ENCODE results near the gene UNKL.

The UNKL gene

GRCh38 chr16:1458977-1459341 is 44.5 kb upstream of the UNKL start:
- TF ChIP-seq POLR2AphosphoS5 (IDR thresholded peaks at IDR 0.05; ENCODE audit: low read depth, low read length) (no peak), FOXP2 (optimal IDR thresholded peaks at IDR 0.05; ENCODE audit: borderline replicate concordance, extremely low read depth, extremely low read length, insufficient read depth) (no peak), TAF1 (IDR thresholded peaks at IDR 0.05; ENCODE audit: borderline replicate concordance, insufficient read depth, low read length) (no peak), SIN3A (IDR thresholded peaks at IDR 0.05; ENCODE audit: borderline replicate concordance, insufficient read depth, low read length) (no peak)
- TF ChIP-seq, protein P1, sequence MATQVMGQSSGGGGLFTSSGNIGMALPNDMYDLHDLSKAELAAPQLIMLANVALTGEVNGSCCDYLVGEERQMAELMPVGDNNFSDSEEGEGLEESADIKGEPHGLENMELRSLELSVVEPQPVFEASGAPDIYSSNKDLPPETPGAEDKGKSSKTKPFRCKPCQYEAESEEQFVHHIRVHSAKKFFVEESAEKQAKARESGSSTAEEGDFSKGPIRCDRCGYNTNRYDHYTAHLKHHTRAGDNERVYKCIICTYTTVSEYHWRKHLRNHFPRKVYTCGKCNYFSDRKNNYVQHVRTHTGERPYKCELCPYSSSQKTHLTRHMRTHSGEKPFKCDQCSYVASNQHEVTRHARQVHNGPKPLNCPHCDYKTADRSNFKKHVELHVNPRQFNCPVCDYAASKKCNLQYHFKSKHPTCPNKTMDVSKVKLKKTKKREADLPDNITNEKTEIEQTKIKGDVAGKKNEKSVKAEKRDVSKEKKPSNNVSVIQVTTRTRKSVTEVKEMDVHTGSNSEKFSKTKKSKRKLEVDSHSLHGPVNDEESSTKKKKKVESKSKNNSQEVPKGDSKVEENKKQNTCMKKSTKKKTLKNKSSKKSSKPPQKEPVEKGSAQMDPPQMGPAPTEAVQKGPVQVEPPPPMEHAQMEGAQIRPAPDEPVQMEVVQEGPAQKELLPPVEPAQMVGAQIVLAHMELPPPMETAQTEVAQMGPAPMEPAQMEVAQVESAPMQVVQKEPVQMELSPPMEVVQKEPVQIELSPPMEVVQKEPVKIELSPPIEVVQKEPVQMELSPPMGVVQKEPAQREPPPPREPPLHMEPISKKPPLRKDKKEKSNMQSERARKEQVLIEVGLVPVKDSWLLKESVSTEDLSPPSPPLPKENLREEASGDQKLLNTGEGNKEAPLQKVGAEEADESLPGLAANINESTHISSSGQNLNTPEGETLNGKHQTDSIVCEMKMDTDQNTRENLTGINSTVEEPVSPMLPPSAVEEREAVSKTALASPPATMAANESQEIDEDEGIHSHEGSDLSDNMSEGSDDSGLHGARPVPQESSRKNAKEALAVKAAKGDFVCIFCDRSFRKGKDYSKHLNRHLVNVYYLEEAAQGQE (IDR thresholded peaks at IDR 0.05; ENCODE audit: insufficient read depth in 1 of 2, low read depth in 2 of 2, low read length in 2 of 2), result no peak

DNA sequence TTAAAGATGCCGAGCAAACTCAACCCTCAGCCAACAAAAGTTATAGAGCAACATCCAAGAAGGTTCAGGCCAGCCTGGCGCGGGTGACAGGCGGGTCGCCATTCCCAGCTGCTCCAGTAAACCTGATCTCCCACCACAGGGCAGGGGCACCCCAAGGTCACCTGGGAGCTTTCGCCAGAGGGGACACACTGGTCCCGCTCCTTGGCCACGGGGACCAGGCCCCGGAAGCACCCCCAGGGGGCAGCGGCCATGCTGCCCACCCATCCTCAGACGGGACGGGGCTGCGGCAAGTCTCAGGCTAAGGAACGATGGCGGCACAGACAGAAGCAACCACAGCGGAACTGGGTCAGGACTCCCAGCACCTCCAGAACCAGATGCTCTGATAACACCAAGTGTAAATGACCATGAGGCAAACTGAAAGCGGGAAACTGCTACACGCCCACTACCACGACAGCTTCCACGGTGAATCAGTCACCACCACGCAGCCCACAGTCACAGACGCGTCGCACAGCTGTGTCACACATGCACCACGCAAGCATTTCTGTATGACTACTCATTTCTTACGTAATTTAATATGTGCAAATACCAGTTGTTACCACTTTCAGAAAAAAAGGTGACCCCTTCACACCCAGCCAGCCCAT is 44.0 kb upstream of the UNKL start:
- no peak for TF ChIP-seq SIN3A (IDR thresholded peaks at IDR 0.05; ENCODE audit: borderline replicate concordance, insufficient read depth, low read length)
- no peak for TF ChIP-seq POLR2AphosphoS5 (IDR thresholded peaks at IDR 0.05; ENCODE audit: low read depth, low read length)
- TF ChIP-seq, protein P1 (IDR thresholded peaks at IDR 0.05; ENCODE audit: insufficient read depth in 1 of 2, low read depth in 2 of 2, low read length in 2 of 2), result no peak
- no peak for TF ChIP-seq FOXP2 (optimal IDR thresholded peaks at IDR 0.05; ENCODE audit: borderline replicate concordance, extremely low read depth, extremely low read length, insufficient read depth)
- TF ChIP-seq TAF1 (IDR thresholded peaks at IDR 0.05; ENCODE audit: borderline replicate concordance, insufficient read depth, low read length), result no peak

- TF ChIP-seq POLR2AphosphoS5 (IDR thresholded peaks at IDR 0.05; ENCODE audit: low read depth, low read length) (no peak), TAF1 (IDR thresholded peaks at IDR 0.05; ENCODE audit: borderline replicate concordance, insufficient read depth, low read length) (no peak), SIN3A (IDR thresholded peaks at IDR 0.05; ENCODE audit: borderline replicate concordance, insufficient read depth, low read length) (no peak), FOXP2 (optimal IDR thresholded peaks at IDR 0.05; ENCODE audit: borderline replicate concordance, extremely low read depth, extremely low read length, insufficient read depth) (no peak)
- TF ChIP-seq, protein P1 (IDR thresholded peaks at IDR 0.05; ENCODE audit: insufficient read depth in 1 of 2, low read depth in 2 of 2, low read length in 2 of 2), result no peak
Observed at GRCh38 chr16:1457489-1458245, 43.2 kb upstream of the UNKL start.

DNA sequence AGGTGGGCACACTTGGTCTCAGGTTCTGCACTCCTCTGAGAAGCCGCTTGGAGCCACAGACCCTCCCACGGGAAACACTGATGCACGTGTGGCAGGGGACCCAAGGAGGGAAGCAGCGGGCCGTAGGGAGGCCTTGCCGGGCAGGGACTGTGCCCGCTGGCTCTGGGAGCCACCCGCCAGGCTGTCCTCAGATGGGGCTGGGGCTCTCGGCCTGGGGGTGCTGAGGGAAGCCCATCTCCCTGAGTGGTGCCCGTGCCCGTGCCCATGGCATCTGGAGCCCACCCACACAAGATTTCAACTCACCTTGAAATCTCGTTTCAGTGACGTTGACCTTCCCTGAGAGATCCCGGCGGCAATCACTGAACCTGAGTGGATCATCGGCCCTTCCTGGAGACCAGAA is 42.4 kb upstream of the UNKL start:
- TF ChIP-seq FOXP2 (optimal IDR thresholded peaks at IDR 0.05; ENCODE audit: borderline replicate concordance, extremely low read depth, extremely low read length, insufficient read depth) (no peak), POLR2AphosphoS5 (IDR thresholded peaks at IDR 0.05; ENCODE audit: low read depth, low read length) (no peak), TAF1 (IDR thresholded peaks at IDR 0.05; ENCODE audit: borderline replicate concordance, insufficient read depth, low read length) (no peak), SIN3A (IDR thresholded peaks at IDR 0.05; ENCODE audit: borderline replicate concordance, insufficient read depth, low read length) (no peak)
- TF ChIP-seq, protein P1 (IDR thresholded peaks at IDR 0.05; ENCODE audit: insufficient read depth in 1 of 2, low read depth in 2 of 2, low read length in 2 of 2), result no peak
